ENCODE results near the gene BCAS3. TPM values are rescaled to one million over a fixed set of nuclear protein-coding genes. Genes with fewer than 3 reads are reported as not detected.

The BCAS3 gene
- total and polyA plus RNA-seq, 4 donors = 5.8 to 24.6 (median 10.1) TPM

DNA sequence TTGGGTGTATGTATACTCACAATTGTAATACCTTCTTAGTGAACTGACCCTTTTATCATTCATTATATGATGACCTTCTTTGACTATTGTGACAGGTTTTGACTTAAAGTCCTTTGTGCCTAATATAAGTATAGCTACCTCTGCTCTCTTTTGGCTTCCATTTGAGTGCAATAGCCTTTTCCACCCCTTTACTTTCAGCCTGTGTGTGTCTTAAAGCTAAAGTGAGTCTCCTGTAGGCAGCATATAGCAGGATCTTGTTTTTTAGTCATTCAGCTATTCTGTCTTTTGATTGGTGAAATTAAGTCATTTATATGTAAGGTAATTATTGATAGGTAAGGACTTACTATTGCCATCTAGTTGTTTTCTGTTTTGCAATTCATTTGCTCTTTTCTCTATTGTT, 758.6 kb downstream of the BCAS3 start:
- Histone ChIP-seq H3K36me3 (ENCODE audit: control insufficient read depth in 4 of 4, insufficient read depth in 3 of 4, low read depth in 1 of 4, low read length in 3 of 4) (no peaks in the 10 kb centered on the region), H3K27me3 (ENCODE audit: control insufficient read depth in 4 of 4, insufficient read depth in 4 of 4, low read length in 3 of 4) (no peaks in the 10 kb centered on the region), H3K9ac (ENCODE audit: low read depth in 1 of 2, low read length in 2 of 2) (no peak overlapping the region), H3K4me1 (ENCODE audit: control insufficient read depth in 4 of 4, insufficient read depth in 4 of 4, low read length in 3 of 4) (no peaks in the 10 kb centered on the region), H3K9me3 (ENCODE audit: control insufficient read depth in 4 of 4, low read length in 3 of 4) (peaks cover 0 to 15% (median 1%) of the 10 kb centered on the region in 4 donors), H3K27ac (ENCODE audit: low read depth in 1 of 2, low read length in 2 of 2) (no peak overlapping the region), H3K4me3 (ENCODE audit: low read depth in 1 of 3, low read length in 3 of 3) (no peak overlapping the region)
- no peak for TF ChIP-seq HNF4G (IDR thresholded peaks at IDR 0.05)
- no peak for TF ChIP-seq RXRA (IDR thresholded peaks at IDR 0.05)
- TF ChIP-seq, protein P1, sequence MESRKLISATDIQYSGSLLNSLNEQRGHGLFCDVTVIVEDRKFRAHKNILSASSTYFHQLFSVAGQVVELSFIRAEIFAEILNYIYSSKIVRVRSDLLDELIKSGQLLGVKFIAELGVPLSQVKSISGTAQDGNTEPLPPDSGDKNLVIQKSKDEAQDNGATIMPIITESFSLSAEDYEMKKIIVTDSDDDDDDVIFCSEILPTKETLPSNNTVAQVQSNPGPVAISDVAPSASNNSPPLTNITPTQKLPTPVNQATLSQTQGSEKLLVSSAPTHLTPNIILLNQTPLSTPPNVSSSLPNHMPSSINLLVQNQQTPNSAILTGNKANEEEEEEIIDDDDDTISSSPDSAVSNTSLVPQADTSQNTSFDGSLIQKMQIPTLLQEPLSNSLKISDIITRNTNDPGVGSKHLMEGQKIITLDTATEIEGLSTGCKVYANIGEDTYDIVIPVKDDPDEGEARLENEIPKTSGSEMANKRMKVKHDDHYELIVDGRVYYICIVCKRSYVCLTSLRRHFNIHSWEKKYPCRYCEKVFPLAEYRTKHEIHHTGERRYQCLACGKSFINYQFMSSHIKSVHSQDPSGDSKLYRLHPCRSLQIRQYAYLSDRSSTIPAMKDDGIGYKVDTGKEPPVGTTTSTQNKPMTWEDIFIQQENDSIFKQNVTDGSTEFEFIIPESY (IDR thresholded peaks at IDR 0.05) = no peak
- TF ChIP-seq, protein P2, sequence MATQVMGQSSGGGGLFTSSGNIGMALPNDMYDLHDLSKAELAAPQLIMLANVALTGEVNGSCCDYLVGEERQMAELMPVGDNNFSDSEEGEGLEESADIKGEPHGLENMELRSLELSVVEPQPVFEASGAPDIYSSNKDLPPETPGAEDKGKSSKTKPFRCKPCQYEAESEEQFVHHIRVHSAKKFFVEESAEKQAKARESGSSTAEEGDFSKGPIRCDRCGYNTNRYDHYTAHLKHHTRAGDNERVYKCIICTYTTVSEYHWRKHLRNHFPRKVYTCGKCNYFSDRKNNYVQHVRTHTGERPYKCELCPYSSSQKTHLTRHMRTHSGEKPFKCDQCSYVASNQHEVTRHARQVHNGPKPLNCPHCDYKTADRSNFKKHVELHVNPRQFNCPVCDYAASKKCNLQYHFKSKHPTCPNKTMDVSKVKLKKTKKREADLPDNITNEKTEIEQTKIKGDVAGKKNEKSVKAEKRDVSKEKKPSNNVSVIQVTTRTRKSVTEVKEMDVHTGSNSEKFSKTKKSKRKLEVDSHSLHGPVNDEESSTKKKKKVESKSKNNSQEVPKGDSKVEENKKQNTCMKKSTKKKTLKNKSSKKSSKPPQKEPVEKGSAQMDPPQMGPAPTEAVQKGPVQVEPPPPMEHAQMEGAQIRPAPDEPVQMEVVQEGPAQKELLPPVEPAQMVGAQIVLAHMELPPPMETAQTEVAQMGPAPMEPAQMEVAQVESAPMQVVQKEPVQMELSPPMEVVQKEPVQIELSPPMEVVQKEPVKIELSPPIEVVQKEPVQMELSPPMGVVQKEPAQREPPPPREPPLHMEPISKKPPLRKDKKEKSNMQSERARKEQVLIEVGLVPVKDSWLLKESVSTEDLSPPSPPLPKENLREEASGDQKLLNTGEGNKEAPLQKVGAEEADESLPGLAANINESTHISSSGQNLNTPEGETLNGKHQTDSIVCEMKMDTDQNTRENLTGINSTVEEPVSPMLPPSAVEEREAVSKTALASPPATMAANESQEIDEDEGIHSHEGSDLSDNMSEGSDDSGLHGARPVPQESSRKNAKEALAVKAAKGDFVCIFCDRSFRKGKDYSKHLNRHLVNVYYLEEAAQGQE (IDR thresholded peaks at IDR 0.05) = no peak
- TF ChIP-seq FOXA1 (IDR thresholded peaks at IDR 0.05) = no peak
- no peak for TF ChIP-seq RAD21 (IDR thresholded peaks at IDR 0.05)
- no peak for TF ChIP-seq YY1 (IDR thresholded peaks at IDR 0.05)
- TF ChIP-seq, protein P3, sequence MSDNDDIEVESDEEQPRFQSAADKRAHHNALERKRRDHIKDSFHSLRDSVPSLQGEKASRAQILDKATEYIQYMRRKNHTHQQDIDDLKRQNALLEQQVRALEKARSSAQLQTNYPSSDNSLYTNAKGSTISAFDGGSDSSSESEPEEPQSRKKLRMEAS (IDR thresholded peaks at IDR 0.05) = no peak
- no peak for TF ChIP-seq NR2F2 (IDR thresholded peaks at IDR 0.05)
- TF ChIP-seq, protein P4, sequence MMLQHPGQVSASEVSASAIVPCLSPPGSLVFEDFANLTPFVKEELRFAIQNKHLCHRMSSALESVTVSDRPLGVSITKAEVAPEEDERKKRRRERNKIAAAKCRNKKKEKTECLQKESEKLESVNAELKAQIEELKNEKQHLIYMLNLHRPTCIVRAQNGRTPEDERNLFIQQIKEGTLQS (IDR thresholded peaks at IDR 0.05) = no peak
- TF ChIP-seq, protein P5, sequence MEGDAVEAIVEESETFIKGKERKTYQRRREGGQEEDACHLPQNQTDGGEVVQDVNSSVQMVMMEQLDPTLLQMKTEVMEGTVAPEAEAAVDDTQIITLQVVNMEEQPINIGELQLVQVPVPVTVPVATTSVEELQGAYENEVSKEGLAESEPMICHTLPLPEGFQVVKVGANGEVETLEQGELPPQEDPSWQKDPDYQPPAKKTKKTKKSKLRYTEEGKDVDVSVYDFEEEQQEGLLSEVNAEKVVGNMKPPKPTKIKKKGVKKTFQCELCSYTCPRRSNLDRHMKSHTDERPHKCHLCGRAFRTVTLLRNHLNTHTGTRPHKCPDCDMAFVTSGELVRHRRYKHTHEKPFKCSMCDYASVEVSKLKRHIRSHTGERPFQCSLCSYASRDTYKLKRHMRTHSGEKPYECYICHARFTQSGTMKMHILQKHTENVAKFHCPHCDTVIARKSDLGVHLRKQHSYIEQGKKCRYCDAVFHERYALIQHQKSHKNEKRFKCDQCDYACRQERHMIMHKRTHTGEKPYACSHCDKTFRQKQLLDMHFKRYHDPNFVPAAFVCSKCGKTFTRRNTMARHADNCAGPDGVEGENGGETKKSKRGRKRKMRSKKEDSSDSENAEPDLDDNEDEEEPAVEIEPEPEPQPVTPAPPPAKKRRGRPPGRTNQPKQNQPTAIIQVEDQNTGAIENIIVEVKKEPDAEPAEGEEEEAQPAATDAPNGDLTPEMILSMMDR (IDR thresholded peaks at IDR 0.05; ENCODE audit: low read depth, low read length, missing input control) = no peak
- TF ChIP-seq FOXA2 (IDR thresholded peaks at IDR 0.05) = no peak
- no peak for TF ChIP-seq SP1 (IDR thresholded peaks at IDR 0.05)
- no peak for TF ChIP-seq TAF1 (conservative IDR thresholded peaks at IDR 0.05)
- no peak for TF ChIP-seq HNF4A (conservative IDR thresholded peaks at IDR 0.05)
- no peak for TF ChIP-seq EGR1 (IDR thresholded peaks at IDR 0.05; ENCODE audit: low read depth in 2 of 2)
- no peak for TF ChIP-seq GABPA (IDR thresholded peaks at IDR 0.05 in 1 of 2, conservative IDR thresholded peaks at IDR 0.05 in 1 of 2)
- TF ChIP-seq JUND (IDR thresholded peaks at IDR 0.05) = no peak
- DNase-seq (ENCODE audit: low spot score) = no peak
